Measurements from ENCODE around the gene GADD45GIP1. TPM values are rescaled to one million over a fixed set of nuclear protein-coding genes. Genes with fewer than 3 reads are reported as not detected.

GADD45GIP1 gene
- total RNA-seq (2021) (29.1 and 32.5 TPM in 2 replicates), Bru-seq, nascent RNA (percentile 78 among the genes with signal in this experiment), BruChase-seq, experiment 1, labeled RNA remaining after a 2-hour chase (percentile 71 among the genes with signal in this experiment), BruChase-seq, experiment 2, labeled RNA remaining after a 6-hour chase (percentile 85 among the genes with signal in this experiment)
- long read RNA-seq, transcript GADD45GIP1-201 (2 exons, 1,782 nt), result major isoform, 208 of 521 reads
- long read RNA-seq, partial matches to known transcripts, result 0 of 521 reads
- long read RNA-seq, other reads (novel, unspliced or antisense), result 313 of 521 reads

- ChIA-PET CTCF (no interaction called here), POLR2A (ENCODE audit: unreplicated experiment) (no interaction called here)
- Histone ChIP-seq H3K9me2 (ENCODE audit: insufficient read depth) (no peaks in the 10 kb centered on the region), H3K27me3 (ENCODE audit: insufficient read depth, low read depth) (no peaks in the 10 kb centered on the region), H3F3A (ENCODE audit: insufficient read depth, low read depth) (peaks cover 63% of the 10 kb centered on the region), H3K4me3 (peak within 1 kb of the TSS; percentile 91), H3K4me2 (peak within 1 kb of the TSS; percentile 95), H3K36me3 (ENCODE audit: low read depth) (0 out of 2 replicates have a peak, but pooled peaks cover 10% of the 10 kb centered on the region), H4K20me1 (ENCODE audit: insufficient read depth) (peaks cover 14% of the 10 kb centered on the region), H3K79me2 (ENCODE audit: low read depth) (peaks cover 45% of the 10 kb centered on the region), H3K4me1 (replicated peaks; ENCODE audit: insufficient read depth) (peaks cover 18% of the 10 kb centered on the region), H2AFZ (peak within 1 kb of the TSS; percentile 96), H3K9me3 (ENCODE audit: insufficient read depth, low read depth) (no peaks in the 10 kb centered on the region), H3K27ac (peak within 1 kb of the TSS; percentile 69)
- DNase-seq, result peak; percentile 75 to 81
- TF ChIP-seq CTCF (conservative IDR thresholded peaks at IDR 0.05), result no peak
- no peak for TF ChIP-seq EZH2 (IDR thresholded peaks at IDR 0.05; ENCODE audit: low read depth)
- BruUV-seq (replicated peaks), result no TSS peak
- intact Hi-C loops (cut with micrococcal nuclease; ENCODE audit: unreplicated experiment), result no loop called here
Measured at GRCh38 chr19:12956446-12957388, at the start of gene GADD45GIP1. Gene GADD45GIP1 (minus strand): TSS chr19:12957223. CDS start chr19:12957212, 11 bp downstream.

- no peak for DNase-seq
- Histone ChIP-seq H2AFZ (no peak overlapping the region), H3K9me2 (ENCODE audit: insufficient read depth) (no peaks in the 10 kb centered on the region), H4K20me1 (ENCODE audit: insufficient read depth) (no peaks in the 10 kb centered on the region; the same call in 1 of the 2 replicates), H3K4me1 (replicated peaks; ENCODE audit: insufficient read depth) (no peaks in the 10 kb centered on the region), H3K27ac (no peak overlapping the region), H3K4me2 (no peak overlapping the region), H3K4me3 (no peak overlapping the region), H3K79me2 (ENCODE audit: low read depth) (no peaks in the 10 kb centered on the region), H3K27me3 (ENCODE audit: insufficient read depth, low read depth) (no peaks in the 10 kb centered on the region), H3K9me3 (ENCODE audit: insufficient read depth, low read depth) (no peaks in the 10 kb centered on the region), H3F3A (ENCODE audit: insufficient read depth, low read depth) (peaks cover 4% of the 10 kb centered on the region; the same call in 1 of the 2 replicates), H3K36me3 (ENCODE audit: low read depth) (no peaks in the 10 kb centered on the region)
- ChIA-PET POLR2A (ENCODE audit: unreplicated experiment) (no interaction called here), CTCF (no interaction called here)
- no TSS peak for BruUV-seq (replicated peaks)
- no peak for TF ChIP-seq EZH2 (IDR thresholded peaks at IDR 0.05; ENCODE audit: low read depth)
- no peak for TF ChIP-seq CTCF (conservative IDR thresholded peaks at IDR 0.05)
- intact Hi-C loops (cut with micrococcal nuclease; ENCODE audit: unreplicated experiment), result no loop called here
Measured at GRCh38 chr19:13005861-13006370, 48.9 kb upstream of the GADD45GIP1 start.

GRCh38 chr19:13005253-13005652, 48.2 kb upstream of the GADD45GIP1 start:
- Histone ChIP-seq H3K27ac (no peak overlapping the region), H3K36me3 (ENCODE audit: low read depth) (no peaks in the 10 kb centered on the region), H3K9me3 (ENCODE audit: insufficient read depth, low read depth) (no peaks in the 10 kb centered on the region), H3K79me2 (ENCODE audit: low read depth) (no peaks in the 10 kb centered on the region), H2AFZ (no peak overlapping the region), H3K9me2 (ENCODE audit: insufficient read depth) (no peaks in the 10 kb centered on the region), H3K4me3 (no peak overlapping the region), H3K4me2 (no peak overlapping the region), H4K20me1 (ENCODE audit: insufficient read depth) (no peaks in the 10 kb centered on the region; the same call in 1 of the 2 replicates), H3K27me3 (ENCODE audit: insufficient read depth, low read depth) (no peaks in the 10 kb centered on the region), H3F3A (ENCODE audit: insufficient read depth, low read depth) (peaks cover 4% of the 10 kb centered on the region; the same call in 1 of the 2 replicates), H3K4me1 (replicated peaks; ENCODE audit: insufficient read depth) (no peaks in the 10 kb centered on the region)
- CTCF ChIA-PET, result no interaction called here
- no peak for DNase-seq
- intact Hi-C loops (cut with micrococcal nuclease; ENCODE audit: unreplicated experiment), result no loop called here
- no peak for TF ChIP-seq EZH2 (IDR thresholded peaks at IDR 0.05; ENCODE audit: low read depth)
- no peak for TF ChIP-seq CTCF (conservative IDR thresholded peaks at IDR 0.05)
- POLR2A ChIA-PET (ENCODE audit: unreplicated experiment), result interaction anchor here (0.6 to 0.7 kb wide), 2 partner anchors 50 to 120 kb away, joined by 3 to 6 read pairs; no protein-coding TSS in a partner anchor
- no TSS peak for BruUV-seq (replicated peaks)

All from PC-9 (cell line).